ENCODE results near the gene GSE1.

The GSE1 gene

GRCh38 chr16:85574672-85575475 lies 38.2 kb upstream of the GSE1 start:
- DNase-seq: no peak

GRCh38 chr16:85575920-85576319 lies 37.2 kb upstream of the GSE1 start:
- DNase-seq: no peak

- no peak for DNase-seq
Observed at GRCh38 chr16:85576944-85577343, 36.2 kb upstream of the GSE1 start.

- DNase-seq: no peak
Observed at GRCh38 chr16:85577899-85578598, 35.1 kb upstream of the GSE1 start.

GRCh38 chr16:85578599-85578948 lies 34.5 kb upstream of the GSE1 start:
- no peak for DNase-seq

GRCh38 chr16:85579191-85579590 lies 33.9 kb upstream of the GSE1 start:
- no peak for DNase-seq

- DNase-seq: no peak
Observed at GRCh38 chr16:85579923-85580580, 33.1 kb upstream of the GSE1 start.

- DNase-seq: no peak
Observed at GRCh38 chr16:85580684-85581083, 32.4 kb upstream of the GSE1 start.

GRCh38 chr16:85582229-85582991 lies 30.7 kb upstream of the GSE1 start:
- peak; percentile 37 for DNase-seq

GRCh38 chr16:85583491-85584181 lies 29.5 kb upstream of the GSE1 start:
- DNase-seq: no peak

- DNase-seq: no peak
Observed at GRCh38 chr16:85584267-85584666, 28.9 kb upstream of the GSE1 start.

GRCh38 chr16:85584819-85585282 lies 28.3 kb upstream of the GSE1 start:
- DNase-seq: no peak

GRCh38 chr16:85585711-85586110 lies 27.4 kb upstream of the GSE1 start:
- DNase-seq: no peak

- DNase-seq: peak; percentile 60
Observed at GRCh38 chr16:85586380-85587104, 26.6 kb upstream of the GSE1 start.

- DNase-seq: no peak
Observed at GRCh38 chr16:85587762-85588556, 25.2 kb upstream of the GSE1 start.

GRCh38 chr16:85588562-85589503 lies 24.3 kb upstream of the GSE1 start:
- no peak for DNase-seq

- no peak for DNase-seq
Observed at GRCh38 chr16:85589688-85590505, 23.2 kb upstream of the GSE1 start.

GRCh38 chr16:85590506-85590832 lies 22.7 kb upstream of the GSE1 start:
- no peak for DNase-seq

GRCh38 chr16:85591381-85591780 lies 21.7 kb upstream of the GSE1 start:
- no peak for DNase-seq

Data from NCI-H1694 (cell line).